RWPE1 (cell line): ENCODE data around the gene TPM2.
A peak's percentile ranks its signal among the peaks of the same experiment; 100 is the strongest.

Experiments
- CTCF ChIA-PET: fragments of 350-600 bp; sonication (Branson Sonifier 250); formaldehyde crosslinking; extraction: SDS; loops from one replicate; lab custom pipeline; 2021; lab: Yijun Ruan, JAX
- POLR2A ChIA-PET: fragments of 400-600 bp; formaldehyde crosslinking; extraction: SDS; loops from one replicate; lab custom pipeline; 2020; ENCODE audit warnings: antibody characterized with exemption; ENCODE audit not compliant: low non-redundant PET; lab: Yijun Ruan, JAX
- DNase-seq: peaks from one replicate; pipeline ENCODE4 v3.0.0; 2012; ENCODE audit warnings: low spot score
- H3K27ac ChIP-seq: fragments of 450-650 bp; 2 replicates; pipeline ENCODE4 v1.5.1; 2017
- CTCF ChIP-seq: fragments of 450-650 bp; conservative IDR thresholded peaks from 2 replicates; pipeline ENCODE4 v1.5.1; 2017; ENCODE audit warnings: low read depth, mild to moderate bottlenecking

Gene TPM2

GRCh38 chr9:35695943-35696401 is 6.2 kb upstream of the TPM2 start:
- CTCF ChIA-PET = interaction anchor here (0.7 to 2.5 kb wide), 16 partner anchors 10 to 87 kb away, joined by 3 to 11 read pairs (median 6); partner anchors contain the start of genes ARHGEF39, CA9, CCDC107 and RMRP
- H3K27ac ChIP-seq = peak overlapping the region; percentile 45
- TF ChIP-seq CTCF = no peak
- POLR2A ChIA-PET = no interaction called here
- DNase-seq = no peak

DNA sequence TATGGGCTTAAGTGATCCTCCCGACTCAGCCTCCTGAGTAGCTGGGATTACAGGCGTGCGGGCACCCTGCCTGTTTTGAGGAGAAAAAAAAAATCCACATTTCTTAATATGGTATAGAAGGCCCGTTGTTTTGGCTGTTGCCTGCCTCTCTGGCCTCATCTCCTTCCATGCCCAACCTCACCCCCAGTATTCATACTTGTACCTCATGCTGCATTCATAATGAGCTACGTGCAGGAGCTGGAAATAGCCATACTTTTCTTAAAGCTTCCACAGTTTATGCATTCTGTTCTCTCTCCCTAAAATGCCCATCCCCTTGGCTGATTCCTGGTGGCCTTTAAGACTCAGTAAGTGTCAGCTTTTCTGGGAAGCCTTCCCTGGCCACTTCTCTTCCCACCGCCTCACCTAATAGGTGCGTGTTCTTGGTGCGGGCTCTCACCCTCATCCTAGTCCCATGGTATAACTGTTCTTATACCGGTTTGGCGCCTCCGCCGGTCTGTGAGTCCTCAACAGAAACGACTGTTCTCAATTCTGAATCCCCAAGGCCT is 2.1 kb upstream of the TPM2 start:
- TF ChIP-seq CTCF = no peak
- CTCF ChIA-PET = interaction anchor here (0.5 to 0.6 kb wide), 3 partner anchors 45 to 68 kb away, joined by 4 to 5 read pairs (median 4); no protein-coding TSS in a partner anchor
- POLR2A ChIA-PET = no interaction called here
- peak overlapping the region; percentile 93 for H3K27ac ChIP-seq
- DNase-seq = no peak

DNA sequence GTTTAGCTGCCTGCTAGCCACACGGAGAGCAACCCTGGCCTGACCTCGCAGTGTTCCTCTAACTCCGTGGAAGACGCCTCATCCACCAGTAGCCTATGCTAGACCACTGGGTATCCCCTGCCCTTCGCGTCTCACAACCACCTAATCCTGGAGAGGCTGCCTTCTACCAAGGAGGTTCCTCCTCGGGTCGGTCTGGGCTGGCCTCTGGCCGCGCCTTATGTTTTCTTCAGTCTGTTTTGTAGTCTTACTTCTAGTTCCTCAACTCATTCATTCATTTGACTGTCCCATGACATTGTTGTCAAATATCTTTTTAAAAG is 1.6 kb upstream of the TPM2 start:
- TF ChIP-seq CTCF = no peak
- CTCF ChIA-PET = interaction anchor here (0.5 to 2.0 kb wide), 5 partner anchors 32 to 68 kb away, joined by 4 to 8 read pairs (median 4); partner anchors contain the start of genes CCDC107 and RMRP
- H3K27ac ChIP-seq = peak overlapping the region; percentile 93
- POLR2A ChIA-PET = no interaction called here
- DNase-seq = no peak

- DNase-seq = peak; percentile 63
- H3K27ac ChIP-seq = peak overlapping the region; percentile 93
- ChIA-PET POLR2A (interaction anchor here (0.5 to 1.0 kb wide), 2 partner anchors 30 to 844 kb away, joined by 3 to 4 read pairs; no protein-coding TSS in a partner anchor), CTCF (interaction anchor here (0.6 to 2.0 kb wide), 4 partner anchors 32 to 45 kb away, joined by 3 to 8 read pairs (median 4); partner anchors contain the start of genes CCDC107 and RMRP)
- TF ChIP-seq CTCF = no peak
Measured at GRCh38 chr9:35690614-35691333, 1.0 kb upstream of the TPM2 start.

DNA sequence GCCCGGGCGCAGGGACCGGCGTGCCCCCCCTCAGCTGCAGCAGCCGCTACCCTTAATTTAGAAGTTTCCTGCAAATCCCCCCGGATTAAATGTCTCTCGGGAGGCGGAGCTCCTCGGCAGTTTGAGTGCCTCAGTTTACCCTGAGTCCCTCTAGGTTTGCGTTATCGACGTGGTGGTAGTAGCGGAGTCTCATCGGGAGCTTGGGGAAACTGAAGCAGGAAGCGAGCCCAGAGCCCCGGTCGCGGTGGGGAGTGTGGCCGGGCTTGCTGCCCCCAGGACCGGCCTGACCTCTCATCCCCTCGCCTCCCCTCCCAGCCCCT is 529 bp upstream of the TPM2 start:
- no peak for TF ChIP-seq CTCF
- no peak for DNase-seq
- CTCF ChIA-PET = interaction anchor here (0.6 to 2.0 kb wide), 3 partner anchors 31 to 44 kb away, joined by 3 to 8 read pairs (median 4); partner anchors contain the start of genes CCDC107 and RMRP
- peak overlapping the region; percentile 93 for H3K27ac ChIP-seq
- POLR2A ChIA-PET = interaction anchor here (0.5 to 1.0 kb wide), 2 partner anchors 29 to 844 kb away, joined by 3 to 4 read pairs; no protein-coding TSS in a partner anchor

DNA sequence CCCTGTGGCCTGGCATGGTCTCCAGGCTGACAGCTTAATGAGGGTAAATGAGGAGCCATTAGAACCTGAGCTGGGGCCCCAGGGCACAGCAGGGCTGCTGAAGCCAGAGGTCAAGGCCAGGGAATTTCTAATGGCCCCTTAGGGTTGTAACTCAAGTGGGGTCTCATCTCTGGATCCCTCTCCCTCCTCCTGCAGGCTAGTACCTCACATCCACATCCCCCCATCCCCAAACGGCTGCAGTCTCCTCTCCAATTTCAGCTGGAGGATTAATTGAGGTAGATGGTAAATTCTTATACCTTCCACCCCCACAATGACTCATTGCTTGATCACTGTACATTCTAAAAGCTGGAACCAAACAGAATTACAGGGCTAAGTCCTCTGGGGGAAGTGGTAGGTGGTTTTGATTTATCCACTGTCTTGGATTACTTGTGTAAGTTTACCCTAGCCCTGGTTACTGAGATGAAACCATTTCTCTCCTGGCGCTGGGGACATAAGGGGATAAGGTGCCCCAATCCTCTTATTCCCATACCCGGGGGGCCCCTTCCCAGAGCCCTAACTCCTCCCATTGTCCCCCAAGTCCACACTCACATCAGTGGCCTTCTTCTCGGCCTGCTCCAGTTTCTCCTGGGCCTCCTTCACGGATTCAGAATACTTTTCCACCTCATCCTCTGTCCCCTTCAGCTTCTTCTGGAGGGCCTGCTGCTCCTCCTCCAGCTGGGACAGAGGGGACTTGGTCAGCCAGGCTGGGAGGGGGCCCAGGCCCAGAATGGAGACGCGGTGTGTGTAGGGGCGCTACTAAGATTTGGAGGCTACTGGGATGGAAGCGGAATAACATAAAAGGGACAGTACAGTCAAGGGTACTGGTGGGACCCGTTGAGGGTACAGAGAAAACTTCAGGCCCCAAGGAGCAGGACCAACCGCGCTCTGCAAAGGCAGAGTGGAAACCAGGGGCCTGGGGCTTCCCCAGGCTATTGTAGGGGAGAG is 875 bp downstream of the TPM2 start:
- peak overlapping the region; percentile 93 for H3K27ac ChIP-seq
- POLR2A ChIA-PET = interaction anchor here (0.6 to 2.1 kb wide), 3 partner anchors 9 to 28 kb away, joined by 3 to 6 read pairs (median 3); partner anchors contain the start of gene ARHGEF39
- no peak for TF ChIP-seq CTCF
- CTCF ChIA-PET = interaction anchor here (0.6 to 1.8 kb wide), 4 partner anchors 8 to 102 kb away, joined by 3 to 6 read pairs (median 4); no protein-coding TSS in a partner anchor
- DNase-seq = peak; percentile 91
